AG09319 (cell line): ENCODE data around the gene PDHA2.

Source experiments
- DNase-seq: peaks from one replicate; pipeline ENCODE4 v3.0.0-alpha.2; 2010; ENCODE audit warnings: low read depth; ENCODE audit errors: extremely low read depth
- CTCF ChIP-seq: IDR thresholded peaks from 2 replicates; pipeline ENCODE4 v1.5.1; 2011; ENCODE audit warnings: low read depth, mild to moderate bottlenecking, inconsistent platforms, low read length, moderate library complexity

PDHA2 gene

GRCh38 chr4:95869961-95870500 is 30.1 kb downstream of the PDHA2 start:
- no peak for DNase-seq
- no peak for TF ChIP-seq CTCF

- DNase-seq, result no peak
These were observed 37.7 kb downstream of the PDHA2 start for GRCh38 chr4:95877636-95878035.

GRCh38 chr4:95887551-95887950 is 47.7 kb downstream of the PDHA2 start:
- TF ChIP-seq CTCF, result no peak
- no peak for DNase-seq

More at GRCh38 chr4:95877636-95878035, 37.7 kb downstream of the PDHA2 start:
- TF ChIP-seq CTCF, result no peak

- no peak for DNase-seq
- TF ChIP-seq CTCF, result no peak
These were observed 49.8 kb downstream of the PDHA2 start for GRCh38 chr4:95889662-95890061.
